GM21390 (cell line): ENCODE results near the gene EGFL6.
"Not testable (repeated sequence)": the region's sequence is repeated elsewhere in the genome, so short reads cannot be mapped to it uniquely, and the experiment has no call there.

ENCODE experiments used
- ATAC-seq: cut with Tn5 transposase; IDR thresholded peaks from one replicate; pipeline ENCODE4 v1.9.1; 2021; ENCODE audit not compliant: unreplicated experiment

Gene EGFL6

DNA sequence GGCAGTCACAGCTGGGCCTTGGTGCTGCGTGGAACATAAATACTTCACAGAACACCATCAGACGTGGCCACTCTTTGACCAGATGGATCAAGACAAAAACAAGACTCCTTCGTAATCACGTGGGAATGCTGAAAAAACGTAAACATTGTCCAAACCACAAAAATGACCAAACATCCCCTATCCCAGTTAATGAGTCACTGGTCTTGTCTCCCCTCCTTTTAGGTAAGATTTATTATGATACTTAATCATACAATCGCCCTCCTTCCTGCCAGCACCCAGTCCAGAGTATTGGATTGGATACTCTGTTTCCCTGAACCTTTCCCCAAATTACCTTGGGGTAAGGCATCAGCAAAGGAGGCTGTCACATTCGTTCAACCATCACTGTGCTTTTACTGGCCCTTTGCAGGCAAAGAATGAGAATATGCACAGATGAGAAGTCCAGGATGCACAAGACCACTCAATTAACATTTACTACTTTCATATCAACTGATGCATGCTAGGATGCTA lies 82.9 kb downstream of the EGFL6 start:
- ATAC-seq: peak; percentile 5

DNA sequence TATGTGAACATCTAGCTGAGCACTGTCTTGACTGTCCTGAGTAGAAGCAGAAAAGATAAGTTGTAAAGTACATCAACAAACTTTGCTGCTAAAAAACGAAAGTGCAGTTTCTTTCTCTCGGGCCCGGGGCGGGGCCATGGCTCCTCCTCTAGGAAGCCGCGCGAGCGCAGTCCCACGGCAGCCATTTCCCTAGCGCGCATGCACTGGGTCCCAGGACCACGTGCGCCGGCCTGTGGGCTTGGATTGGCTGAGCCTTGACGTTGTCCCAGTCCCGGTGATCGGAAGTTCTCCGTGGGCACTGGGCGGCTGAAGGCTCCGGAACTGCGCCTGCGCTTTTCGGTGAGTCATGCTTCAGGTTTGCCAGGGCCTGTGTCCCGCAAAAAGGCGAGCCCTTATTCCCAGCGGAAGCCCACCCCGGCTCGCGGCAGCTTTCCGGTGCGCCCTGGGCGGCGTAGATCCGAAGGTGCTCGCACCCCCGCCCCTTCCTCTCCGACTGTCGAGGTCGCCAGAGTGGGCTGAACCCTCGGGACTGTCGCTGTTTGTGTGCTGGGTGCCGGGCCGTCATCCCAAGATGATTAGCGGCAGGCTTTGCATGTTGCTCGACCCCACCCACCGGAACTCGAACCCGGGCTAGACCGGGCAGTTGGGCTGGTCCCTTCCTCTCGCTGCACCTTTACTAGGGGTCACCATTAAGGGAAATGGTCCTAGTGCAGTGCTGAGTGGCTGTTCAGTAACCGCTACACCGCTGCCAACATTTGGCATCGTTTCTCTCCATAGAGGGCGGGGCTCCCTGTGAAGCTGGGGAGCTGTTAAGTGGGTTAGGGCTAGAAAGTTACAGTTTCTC lies 83.7 kb downstream of the EGFL6 start, which contains the start of gene TCEANC:
Gene TCEANC, plus strand, starts transcription at position 292 of the 844 bp plus-strand sequence. CDS start 9,368 bp downstream, outside the sequence.
- ATAC-seq: peak; percentile 95

DNA sequence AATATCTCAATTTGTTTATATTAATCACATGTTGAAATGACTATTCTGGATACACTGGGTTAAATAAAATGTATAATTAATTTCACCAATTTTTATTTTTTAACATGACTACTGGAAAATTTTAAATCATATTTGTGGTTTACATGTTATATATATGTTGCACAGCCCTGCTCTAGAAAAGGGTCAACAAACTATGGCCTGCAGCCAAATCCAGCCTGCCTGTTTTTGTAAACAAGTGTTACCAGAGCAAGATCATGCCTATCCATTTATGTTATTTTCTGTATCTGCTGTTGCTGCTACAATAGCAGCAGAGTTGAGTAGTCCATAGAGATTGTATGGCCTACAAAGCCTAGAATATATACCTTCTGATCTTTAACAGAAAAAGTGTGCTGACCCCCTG lies 84.7 kb downstream of the EGFL6 start:
- no peak for ATAC-seq

DNA sequence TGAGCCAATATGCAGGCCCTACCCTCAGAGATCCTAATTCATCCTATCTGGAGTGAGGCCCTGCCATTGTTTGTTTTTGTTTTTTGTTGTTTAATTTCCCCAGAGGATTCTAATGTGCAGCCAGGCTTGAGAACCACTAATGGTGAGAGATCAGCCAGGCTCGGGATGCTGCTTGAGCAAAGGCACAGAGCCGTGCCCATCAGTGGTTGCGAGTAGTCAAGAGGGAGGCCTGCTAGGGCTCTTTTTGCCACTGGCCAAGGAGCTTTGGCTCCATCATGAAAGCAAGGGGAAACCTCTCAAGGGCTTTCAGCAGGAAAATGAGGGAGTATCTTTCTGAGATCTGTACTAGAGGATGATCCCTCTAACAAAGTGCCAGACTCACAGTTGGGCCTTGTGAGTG lies 86.3 kb downstream of the EGFL6 start:
- ATAC-seq: no peak

DNA sequence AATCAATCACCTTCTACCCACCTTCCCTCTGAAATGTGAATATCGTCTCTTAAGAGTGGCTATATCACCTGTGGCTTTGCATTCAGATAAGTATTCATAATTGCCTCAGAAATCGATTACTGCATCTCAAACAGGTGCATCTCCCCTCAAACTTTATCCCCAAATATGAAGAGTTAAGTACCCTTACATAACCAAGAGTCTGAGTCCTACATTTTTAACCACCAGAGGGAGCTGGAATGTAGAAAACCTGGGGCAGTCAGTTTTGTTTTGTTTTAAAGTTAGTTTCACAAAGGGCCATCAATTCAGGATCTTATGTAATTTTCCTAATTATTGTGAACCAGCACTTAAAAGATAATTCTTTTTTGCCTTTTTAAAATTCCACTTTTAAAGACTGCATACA lies 89.2 kb downstream of the EGFL6 start:
- ATAC-seq: no peak

DNA sequence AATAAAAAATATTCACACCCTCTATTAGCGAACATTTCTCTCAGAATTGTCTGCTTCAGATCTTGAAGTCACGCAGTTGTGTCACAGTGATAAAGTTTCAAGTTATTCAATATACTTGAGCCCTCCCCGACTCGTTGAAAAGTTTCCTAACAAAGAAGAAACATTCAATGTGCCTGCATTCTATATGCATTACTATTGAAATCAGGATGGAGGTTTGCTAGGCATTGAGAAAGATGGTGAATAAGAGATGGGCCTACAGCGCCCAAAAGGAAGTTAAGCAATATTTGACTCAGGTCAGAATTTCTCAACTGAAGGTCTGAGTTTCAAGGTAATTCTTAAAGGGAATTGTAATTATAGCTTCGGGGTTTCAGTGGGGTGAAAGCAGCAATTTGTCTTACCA lies 89.7 kb downstream of the EGFL6 start:
- no peak for ATAC-seq

DNA sequence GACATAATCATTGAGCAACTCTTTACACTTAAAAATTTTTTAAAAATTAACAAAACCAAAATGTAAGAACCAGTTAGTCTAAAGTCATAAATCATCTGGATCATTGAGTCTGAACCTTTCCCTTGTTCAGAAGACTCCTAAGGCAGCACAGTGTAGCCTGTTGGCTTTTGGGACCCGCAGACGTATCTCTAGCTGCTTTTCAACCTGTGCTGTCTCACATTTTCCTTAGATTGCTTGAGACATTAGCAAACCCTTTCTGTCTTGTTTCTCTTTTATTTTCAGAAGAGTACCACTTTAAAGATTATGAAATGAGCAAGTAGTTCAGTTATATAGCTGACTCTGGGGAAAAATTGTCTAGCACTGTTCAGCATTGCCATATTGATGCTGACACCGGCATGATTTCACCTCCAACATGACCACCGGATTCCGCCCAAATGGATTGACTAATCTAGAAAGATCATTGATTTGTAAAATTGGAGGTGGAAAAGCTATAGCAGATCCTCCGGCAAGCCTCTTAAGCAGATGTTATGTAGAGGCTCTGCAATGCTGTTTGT lies 92.4 kb downstream of the EGFL6 start:
- peak; percentile 26 for ATAC-seq

DNA sequence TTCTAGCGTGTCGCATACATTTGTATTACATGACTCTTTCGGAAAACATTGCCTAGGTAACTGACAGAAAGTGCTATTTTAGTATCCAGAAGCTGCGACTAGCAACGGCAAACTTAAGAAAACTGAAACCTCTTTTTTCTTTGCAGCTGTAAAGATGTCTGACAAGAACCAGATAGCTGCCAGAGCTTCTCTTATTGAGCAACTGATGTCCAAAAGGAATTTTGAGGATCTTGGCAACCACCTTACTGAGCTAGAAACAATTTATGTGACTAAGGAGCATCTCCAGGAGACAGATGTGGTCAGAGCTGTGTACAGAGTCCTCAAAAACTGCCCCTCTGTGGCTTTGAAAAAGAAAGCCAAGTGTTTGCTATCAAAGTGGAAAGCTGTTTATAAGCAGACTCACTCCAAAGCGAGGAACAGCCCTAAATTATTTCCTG lies 93.0 kb downstream of the EGFL6 start:
- peak; percentile 49 for ATAC-seq

DNA sequence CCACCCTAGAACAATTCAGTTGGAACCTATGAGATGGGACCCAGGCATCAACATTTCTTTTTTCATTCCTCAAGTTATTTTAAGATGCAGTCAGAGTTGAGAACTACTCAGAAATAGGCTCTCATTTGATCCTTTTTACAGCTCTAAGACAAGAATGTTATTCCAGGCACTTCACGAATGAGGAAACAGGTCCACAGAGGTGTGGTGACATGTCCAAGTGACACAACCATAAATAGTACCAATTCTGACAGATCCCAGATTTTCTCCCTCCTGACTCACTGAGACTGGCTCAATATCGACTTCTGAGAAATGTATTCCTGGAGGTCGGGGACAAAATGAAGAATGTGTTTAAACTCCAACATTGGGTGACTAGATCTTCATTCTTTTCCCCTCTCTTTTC lies 94.6 kb downstream of the EGFL6 start:
- ATAC-seq: no peak

DNA sequence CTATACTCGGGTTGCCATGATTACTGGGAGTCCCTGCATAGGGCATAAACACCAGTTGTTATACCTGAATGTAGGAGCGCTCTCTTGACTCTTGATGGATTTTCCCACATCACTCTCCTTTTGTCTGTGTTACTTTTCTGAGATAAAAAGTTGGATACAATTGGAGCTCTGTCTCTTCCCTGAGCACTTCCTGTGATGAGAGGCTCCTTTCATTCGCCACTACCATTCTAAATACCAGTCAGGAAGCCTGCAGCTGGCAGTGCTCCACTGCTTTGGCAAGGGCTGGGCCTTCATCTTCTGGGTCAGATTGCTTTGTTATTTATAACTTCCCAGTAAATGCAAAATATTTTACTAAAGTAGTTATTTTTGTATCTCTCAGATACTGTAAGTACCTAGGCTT lies 97.4 kb downstream of the EGFL6 start:
- ATAC-seq: no peak

DNA sequence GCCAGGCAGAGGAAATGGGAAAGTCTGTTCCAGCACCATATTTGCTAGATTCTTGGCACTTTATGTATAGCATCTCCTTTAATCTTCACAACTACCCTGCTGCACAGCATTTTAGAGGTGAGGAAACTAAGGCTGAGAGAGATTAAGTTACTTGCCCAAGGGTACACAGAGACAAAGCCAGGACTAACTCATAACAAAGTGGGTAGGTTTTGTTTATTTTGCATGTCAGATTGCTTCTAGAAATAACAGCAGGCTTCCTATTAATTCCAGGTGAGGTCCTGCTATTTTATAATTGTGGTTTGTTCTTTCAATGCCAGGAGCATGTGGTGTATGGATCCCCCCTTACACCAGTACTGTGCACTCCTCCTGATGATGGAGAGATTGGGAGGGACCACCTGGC lies 98.5 kb downstream of the EGFL6 start:
- ATAC-seq: no peak

DNA sequence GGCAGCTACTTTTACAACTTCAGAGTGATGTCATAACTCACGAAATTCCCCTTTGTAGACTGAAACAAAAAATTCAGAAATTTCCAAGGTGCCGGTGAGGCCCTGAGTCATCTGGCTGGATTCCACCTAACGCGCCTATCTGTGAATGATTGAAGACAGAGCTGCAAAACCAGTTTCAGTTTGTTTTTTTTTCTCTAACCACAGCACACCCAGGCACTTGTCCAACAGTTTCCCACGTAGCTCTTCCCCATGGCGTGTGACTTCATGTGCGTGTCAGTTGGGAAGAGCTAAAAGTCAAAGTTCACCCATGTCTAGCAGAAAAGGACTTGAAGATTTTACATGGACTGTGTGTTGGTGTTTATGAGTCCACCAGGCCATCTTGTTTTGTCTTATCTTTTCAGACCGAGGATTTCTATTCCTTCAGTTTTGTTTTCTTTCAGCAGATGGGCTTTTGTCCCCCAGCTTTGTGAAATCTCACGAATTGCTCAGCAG lies 99.9 kb downstream of the EGFL6 start:
- ATAC-seq: peak; percentile 82

DNA sequence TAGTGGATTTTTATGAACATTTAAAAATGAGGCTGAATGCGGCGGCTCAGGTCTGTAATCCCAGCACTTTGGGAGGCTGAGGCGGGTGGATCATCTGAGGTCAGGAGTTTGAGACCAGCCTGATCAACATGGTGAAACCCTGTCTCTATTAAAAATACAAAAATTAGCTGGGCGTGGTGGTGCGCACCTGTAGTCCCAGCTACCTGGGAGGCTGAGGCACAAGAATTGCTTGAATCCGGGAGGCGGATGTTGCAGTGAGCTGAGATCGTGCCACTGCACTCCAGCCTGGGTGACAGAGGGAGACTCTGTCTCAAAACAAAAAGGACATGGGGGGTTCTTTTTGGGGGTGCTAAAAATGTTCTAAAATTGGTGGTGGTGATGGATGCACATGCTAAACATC lies 100.4 kb downstream of the EGFL6 start:
- ATAC-seq: not testable (repeated sequence)

DNA sequence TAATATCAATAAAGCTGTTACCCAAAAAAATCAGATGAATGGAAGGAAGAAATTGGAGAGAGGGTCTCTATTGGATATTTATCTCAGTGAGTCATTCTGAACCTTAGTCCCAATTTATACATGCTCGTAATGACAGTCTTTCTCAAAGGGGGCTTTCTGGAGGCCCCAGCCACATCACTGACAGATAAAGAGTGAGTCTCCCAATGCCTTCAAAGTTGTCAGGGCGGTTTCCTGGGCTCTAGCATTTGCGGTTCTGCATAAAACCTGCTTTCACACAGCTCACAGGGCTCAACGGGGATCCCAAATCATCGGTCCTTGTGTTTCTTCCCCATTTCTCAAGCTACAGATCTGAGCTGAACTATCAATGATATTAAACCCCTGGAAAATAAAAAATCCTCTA lies 100.8 kb downstream of the EGFL6 start:
- ATAC-seq: no peak

DNA sequence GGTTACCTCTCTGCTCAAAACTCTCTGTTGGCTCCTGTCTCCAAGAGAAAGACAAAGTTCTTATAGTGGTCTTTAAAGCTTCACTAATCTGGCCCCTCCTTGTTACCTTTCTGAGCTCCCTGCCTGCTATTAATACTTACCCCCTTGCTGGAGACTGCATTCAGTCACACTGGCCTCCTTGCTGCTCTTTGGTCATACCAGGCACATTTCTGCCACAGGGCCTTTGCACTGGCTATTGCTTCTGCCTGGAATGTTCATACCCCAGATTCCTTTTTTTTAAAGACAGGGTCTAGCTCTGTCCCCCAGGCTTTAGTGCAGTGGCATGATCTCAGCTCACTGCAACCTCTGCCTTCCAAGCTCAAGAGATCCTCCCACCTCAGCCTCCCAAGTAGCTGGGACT lies 103.6 kb downstream of the EGFL6 start:
- no peak for ATAC-seq

DNA sequence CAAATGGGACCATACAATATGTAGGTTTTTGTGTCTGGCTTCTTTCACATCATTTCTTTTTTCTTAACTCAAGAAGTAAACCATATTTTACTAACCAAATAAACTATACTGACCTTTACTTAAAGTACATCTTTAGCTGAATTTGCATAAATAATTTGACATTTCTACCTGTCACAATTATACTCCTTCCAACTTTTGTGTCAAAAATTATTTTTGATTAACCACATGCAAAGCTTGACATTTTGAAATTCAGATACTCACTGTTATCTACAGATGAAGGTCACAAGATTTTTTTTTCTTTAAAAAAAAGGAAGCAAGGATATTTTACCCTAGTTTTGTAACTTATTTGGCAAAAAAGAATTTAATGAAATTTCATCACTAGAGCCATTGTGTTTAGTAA lies 107.5 kb downstream of the EGFL6 start:
- no peak for ATAC-seq

DNA sequence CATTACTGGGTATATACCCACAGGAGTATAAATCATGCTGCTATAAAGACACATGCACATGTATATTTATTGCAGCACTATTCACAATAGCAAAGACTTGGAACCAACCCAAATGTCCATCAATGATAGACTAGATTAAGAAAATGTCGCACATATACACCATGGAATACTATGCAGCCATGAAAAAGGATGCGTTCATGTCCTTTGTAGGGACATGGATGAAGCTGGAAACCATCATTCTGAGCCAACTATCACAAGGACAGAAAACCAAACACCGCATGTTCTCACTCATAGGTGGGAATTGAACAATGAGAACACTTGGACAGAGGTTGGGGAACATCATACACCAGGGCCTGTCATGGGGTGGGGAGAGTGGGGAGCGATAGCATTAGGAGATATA lies 110.3 kb downstream of the EGFL6 start:
- not testable (repeated sequence) for ATAC-seq

DNA sequence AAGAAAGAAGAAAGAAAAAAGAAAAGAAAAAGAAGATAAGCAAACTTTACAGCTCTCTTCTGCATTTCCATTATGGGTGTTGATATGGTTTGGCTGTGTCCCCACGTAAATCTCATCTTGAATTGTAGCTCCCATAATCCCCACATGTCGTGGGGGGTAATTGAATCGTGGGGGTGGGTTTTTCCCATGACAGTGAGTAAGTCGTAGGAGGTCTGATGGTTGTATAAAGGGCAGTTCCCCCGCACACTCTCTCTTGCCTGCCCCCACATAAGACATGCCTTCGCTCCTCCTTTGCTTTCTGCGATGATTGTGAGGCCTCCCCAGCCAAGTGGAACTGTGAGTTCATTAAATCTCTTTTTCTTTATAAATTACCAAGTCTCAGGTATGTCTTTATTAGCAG lies 112.2 kb downstream of the EGFL6 start:
- ATAC-seq: no peak
